Suprapubic skin (tissue), 4 donors: Measurements from ENCODE around the gene WDTC1.

Experiments
- EP300 ChIP-seq: sonication (generic); formaldehyde crosslinking; IDR thresholded peaks from one replicate; pipeline ENCODE4 v1.6.1; 2017; ENCODE audit warnings: antibody characterized with exemption
- POLR2A ChIP-seq, 2 donors: fragments of 450-650 bp; IDR thresholded peaks; one replicate each; pipeline ENCODE4 v1.6.1; 2017; ENCODE audit warnings: antibody characterized with exemption in 2 of 2, mild to moderate bottlenecking in 2 of 2, moderate library complexity in 2 of 2
- POLR2AphosphoS5 ChIP-seq, 3 donors: sonication (generic); formaldehyde crosslinking; IDR thresholded peaks; one replicate each; pipeline ENCODE4 v1.6.1; 2017; ENCODE audit warnings: antibody characterized with exemption in 3 of 3
- TF ChIP-seq, protein P1 (sequence below), 2 donors: fragments of 200-600 bp in 1 of 2; fragments of 450-650 bp in 1 of 2; sonication (generic) in 1 of 2; IDR thresholded peaks; one replicate each; pipeline ENCODE4 v1.5.1; 2016 to 2019; ENCODE audit warnings: antibody characterized with exemption in 2 of 2, mild to moderate bottlenecking in 1 of 2, moderate library complexity in 1 of 2

DNA sequence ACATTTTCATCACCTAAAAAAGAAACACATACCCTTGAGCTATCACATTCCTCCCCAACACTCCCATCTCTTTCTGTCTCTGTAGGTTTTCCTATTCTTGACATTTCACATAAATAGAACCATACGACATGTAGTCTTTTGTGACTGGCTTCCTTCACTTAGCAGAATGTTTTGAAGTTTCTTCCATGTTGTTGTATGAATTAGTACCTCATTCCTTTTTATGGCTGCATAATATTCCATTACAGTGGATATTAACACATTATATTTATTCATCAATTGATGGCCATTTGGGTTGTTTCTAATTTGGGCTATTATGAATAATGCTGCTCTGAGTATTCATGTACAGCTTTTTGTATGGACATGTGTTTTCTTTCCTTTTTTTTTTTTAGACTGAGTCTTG is 11.8 kb downstream of the WDTC1 start:
- TF ChIP-seq, protein P1, sequence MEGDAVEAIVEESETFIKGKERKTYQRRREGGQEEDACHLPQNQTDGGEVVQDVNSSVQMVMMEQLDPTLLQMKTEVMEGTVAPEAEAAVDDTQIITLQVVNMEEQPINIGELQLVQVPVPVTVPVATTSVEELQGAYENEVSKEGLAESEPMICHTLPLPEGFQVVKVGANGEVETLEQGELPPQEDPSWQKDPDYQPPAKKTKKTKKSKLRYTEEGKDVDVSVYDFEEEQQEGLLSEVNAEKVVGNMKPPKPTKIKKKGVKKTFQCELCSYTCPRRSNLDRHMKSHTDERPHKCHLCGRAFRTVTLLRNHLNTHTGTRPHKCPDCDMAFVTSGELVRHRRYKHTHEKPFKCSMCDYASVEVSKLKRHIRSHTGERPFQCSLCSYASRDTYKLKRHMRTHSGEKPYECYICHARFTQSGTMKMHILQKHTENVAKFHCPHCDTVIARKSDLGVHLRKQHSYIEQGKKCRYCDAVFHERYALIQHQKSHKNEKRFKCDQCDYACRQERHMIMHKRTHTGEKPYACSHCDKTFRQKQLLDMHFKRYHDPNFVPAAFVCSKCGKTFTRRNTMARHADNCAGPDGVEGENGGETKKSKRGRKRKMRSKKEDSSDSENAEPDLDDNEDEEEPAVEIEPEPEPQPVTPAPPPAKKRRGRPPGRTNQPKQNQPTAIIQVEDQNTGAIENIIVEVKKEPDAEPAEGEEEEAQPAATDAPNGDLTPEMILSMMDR (IDR thresholded peaks at IDR 0.05) = no peak
- TF ChIP-seq EP300 (no peak), POLR2A (IDR thresholded peaks at IDR 0.05) (no peak), POLR2AphosphoS5 (IDR thresholded peaks at IDR 0.05) (no peak)
